GM18909 (cell line): ENCODE measurements around the gene HOXA3.

Source experiments
- ATAC-seq: cut with Tn5 transposase; IDR thresholded peaks from one replicate; pipeline ENCODE4 v1.9.1; 2021; ENCODE audit warnings: mild to moderate bottlenecking; ENCODE audit not compliant: unreplicated experiment, poor library complexity

The HOXA3 gene

GRCh38 chr7:27179503-27180430 is 27.4 kb upstream of the HOXA3 start:
- no peak for ATAC-seq

- ATAC-seq, result no peak
Measured at GRCh38 chr7:27179030-27179429, 26.6 kb upstream of the HOXA3 start.

DNA sequence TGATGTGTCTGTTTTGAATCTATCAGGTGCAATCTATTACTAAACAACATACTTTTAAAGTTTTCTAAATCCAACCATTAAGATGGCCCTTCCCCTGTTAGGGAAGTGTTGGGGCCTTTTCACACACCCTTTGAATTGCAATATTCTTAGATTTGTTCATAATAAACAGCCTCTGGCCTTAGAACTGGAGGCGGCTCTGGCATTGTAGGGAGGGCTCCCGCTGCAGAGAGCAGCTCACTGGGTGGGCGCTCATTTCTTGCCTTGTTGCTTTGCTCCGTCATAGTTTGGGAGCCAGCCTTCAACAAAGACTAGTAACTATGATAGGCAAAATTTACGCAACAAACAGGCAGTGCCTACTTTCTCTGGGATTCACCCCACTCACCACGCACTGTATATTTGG is 26.0 kb upstream of the HOXA3 start:
- no peak for ATAC-seq

DNA sequence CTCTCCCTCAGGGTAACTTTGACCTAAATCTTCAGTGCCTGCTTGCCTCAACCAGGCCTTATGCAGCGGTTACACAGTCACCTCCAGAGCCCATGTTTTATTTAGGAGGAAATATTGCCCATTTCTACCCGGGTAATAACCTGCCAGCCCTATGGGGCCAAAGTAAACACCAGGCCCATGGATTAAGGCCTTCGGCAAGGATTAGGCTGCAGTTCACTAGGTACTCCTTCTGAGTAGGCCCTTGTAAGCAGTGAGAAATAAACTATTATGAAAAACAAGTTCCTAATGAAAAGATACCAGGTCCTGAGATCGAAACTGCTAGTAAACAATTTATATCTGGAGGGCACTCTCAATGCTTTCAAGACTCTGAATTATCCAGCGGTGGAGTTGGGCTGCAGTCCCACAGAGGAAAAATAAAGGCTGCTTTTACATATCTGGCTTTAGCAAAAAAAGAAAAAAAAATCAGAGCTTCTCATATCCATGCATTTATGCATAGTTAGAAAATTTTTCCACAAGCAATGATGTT is 25.5 kb upstream of the HOXA3 start:
- ATAC-seq, result no peak

DNA sequence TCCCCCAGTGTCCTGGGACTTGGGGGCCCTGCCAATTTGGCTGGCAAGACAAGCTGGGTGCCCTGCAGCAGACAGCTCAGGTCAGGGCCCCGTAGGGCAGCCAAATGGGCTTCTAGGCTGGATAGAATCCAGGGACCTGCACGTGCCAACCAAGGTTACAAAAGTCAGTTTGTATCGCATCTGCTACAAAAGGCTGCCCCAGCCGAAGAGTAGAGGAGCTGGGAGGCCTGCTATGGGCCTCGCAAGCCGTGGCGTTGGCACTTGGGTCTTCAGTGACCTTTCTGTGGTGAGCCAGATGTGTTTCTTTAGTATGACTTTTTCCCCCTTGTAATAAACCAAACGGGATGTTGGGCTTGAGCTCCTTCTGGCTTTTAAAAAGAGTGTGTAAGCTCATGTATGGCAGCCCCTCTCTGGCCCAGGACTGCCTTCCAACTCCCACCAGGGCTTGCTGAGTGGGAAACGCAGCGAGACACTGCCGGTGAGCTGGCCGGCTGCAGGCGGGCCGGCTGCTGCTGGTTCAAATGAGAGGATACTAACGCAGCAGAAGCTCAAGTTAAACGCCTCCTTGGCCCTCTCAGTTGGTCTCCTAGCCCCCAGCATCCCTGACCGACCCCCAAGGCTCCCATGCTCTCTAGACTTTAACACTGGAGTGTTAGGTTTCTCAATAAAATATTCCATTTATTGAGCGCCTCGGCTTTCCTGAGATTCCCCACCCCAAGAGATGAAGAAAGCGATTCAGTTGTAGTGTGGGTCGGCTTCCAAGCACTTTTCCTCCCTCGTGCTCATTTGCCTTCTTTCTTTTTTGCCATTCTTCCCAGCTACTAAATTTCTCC is 24.8 kb upstream of the HOXA3 start:
- no peak for ATAC-seq

DNA sequence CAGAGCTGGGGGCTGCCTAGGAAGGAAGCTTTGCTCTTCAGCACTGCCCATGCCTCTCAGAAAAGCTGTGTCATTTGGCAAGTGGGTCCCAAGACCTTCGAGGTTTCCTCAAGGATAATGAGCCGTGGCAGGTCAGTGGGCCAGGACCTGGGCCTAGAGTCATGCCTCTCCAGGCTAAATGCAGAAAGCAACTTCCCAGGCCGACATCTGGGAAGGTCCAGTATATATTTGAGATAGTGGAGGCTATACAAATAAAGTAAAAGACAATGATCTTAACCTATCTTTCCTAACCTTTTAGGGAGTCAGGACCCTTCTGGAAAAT is 24.1 kb upstream of the HOXA3 start:
- ATAC-seq, result no peak

GRCh38 chr7:27175626-27176523 is 23.5 kb upstream of the HOXA3 start:
- ATAC-seq, result no peak

GRCh38 chr7:27174874-27175625 is 22.7 kb upstream of the HOXA3 start:
- ATAC-seq, result no peak

DNA sequence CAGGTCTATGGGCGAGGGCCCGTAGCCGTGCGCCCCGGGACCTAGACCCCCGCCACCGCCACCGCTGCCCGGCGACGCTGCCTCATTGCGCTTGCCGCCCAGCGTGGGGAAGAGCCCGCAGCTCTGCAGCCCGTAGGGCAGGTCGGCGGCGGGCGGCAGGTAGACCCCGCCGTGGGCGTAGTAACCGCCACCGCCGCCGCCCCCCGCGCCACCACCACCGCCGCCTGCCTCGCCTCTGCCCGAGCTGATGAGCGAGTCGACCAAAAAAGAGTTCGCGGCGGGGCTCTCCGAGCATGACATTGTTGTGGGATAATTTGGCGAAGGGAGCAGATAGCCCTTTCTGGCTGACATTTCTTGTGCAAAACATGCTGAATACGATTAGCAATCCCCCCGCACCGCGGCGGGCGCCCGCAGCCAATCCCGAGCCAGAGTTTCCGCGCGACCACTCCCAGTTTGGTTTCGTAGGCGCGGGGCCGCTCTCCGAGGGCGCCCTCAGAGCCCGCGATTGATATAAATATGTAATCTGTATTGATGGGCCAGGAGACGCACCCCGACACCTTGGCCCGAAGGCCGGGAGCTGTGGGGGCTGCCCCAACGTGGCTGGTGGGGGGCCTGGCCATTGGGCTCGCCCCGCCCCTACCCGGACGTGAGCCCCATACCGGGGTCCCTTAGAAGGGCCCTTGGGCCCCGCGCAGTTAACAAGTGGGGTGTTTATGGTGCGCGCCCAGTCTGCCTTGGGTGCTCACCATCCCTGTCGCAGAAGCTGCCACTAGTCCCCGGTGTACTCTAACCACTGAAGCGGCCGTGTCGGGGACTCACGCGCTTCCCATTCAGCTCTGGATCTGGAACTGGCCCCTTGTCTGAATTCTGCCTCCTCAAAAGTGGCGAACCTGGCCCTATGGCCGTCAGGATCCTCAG is 21.8 kb upstream of the HOXA3 start, which contains the start of gene HOXA10:
HOXA10 (minus strand) TSS at position 365 of the 918 bp plus-strand sequence; CDS start at position 351, 14 bp downstream.
- no peak for ATAC-seq

DNA sequence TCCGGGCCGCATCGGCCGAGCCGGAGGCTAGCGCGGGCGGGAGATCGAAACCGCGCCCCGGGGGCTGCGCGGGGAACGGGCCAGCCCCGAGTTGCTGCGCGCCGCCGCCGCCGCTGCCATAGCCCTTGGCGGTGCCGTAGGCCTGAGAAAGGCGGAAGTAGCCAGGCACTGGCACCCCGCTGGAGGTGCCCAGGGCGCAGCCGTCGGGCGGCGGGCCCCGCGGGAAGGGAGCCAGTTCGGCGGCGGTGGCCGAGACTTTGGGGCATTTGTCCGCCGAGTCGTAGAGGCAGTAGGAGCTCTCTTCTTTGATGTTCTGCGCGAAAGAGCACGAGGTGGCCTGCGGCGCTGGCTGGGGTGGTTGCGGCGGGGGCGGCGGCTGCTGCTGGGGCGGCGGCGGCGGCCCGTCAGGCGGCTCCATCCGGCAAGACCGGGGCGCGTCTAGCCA is 21.1 kb upstream of the HOXA3 start:
- ATAC-seq, result no peak

GRCh38 chr7:27172823-27173510 is 20.6 kb upstream of the HOXA3 start:
- no peak for ATAC-seq

DNA sequence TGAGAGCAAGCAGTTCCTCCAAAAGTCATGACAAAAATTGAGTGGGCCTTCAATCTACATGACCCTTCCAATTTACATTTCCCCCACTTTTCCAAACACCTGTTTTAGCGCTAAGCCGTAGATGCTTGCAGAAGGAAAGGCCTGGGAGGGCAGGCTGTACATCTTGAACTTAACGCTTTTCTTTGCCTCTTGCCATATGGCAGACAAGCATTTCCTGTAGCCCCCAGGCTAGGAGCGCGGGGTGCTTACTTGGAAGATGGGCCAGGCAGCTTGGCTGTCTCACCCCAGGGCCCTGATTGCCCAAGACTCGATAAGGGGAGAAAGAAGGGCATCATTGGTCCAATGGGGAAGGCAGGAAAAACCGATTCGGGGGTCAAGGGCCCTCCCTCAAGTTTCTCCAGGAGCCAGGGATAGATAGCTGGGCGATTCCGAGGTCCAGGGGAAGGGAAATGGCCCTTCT is 20.0 kb upstream of the HOXA3 start:
- no peak for ATAC-seq

GRCh38 chr7:27171637-27172314 is 19.4 kb upstream of the HOXA3 start:
- no peak for ATAC-seq

DNA sequence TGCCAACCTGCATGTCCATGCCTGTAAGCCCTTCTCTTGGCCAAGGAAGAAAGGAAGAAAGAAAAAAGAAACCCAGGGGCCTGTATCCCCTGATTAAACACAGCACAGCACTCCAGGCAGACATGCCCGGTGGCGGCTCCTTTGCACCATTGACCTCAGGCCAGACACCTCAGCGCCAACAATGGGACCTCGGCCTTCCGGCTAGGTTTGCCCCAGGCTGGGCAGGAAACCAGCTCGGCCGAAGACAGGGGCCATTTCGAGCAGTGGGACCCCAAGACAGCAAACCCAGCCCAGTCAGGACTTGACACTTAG is 18.9 kb upstream of the HOXA3 start:
- no peak for ATAC-seq

DNA sequence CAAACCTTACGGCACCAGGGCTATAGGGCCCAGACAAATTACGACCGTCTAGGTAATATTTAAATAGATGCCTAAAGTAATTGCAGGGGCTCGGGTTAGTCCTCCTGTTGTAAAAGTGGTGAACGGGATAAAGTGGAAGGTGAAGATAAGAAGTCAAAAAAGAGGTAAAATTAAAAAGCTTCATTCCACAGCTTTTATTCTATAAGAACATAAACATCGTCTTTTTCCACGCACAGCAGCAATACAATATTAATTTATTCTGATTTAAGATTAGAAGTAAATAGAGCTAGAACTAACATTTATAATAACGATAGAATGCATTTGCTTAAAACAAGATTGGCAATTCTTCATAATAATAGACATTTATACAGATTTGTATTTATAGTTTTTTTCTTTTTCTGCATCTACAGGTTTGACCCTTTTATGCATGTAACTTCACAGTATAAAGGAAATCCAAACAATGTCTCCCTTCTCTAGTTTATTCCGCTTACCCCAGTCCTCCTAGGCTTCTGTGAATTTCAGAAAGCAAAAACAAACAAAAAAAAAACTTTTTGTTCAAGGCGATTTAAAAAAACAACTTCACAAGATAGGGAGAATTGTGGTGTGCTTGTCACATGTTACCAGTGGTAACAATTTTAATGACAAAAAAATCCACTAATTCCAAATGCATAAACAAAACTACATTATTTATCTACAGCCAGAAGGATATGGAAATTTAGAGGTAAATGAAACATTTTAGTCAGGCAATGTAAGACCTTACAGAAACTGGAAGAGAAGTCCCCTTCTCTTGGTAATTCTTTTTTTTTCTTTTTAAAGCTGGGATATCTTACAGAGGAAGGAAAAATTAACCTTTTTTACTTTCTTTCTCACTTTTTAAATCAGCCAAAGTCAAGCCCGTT is 18.3 kb upstream of the HOXA3 start:
- no peak for ATAC-seq

DNA sequence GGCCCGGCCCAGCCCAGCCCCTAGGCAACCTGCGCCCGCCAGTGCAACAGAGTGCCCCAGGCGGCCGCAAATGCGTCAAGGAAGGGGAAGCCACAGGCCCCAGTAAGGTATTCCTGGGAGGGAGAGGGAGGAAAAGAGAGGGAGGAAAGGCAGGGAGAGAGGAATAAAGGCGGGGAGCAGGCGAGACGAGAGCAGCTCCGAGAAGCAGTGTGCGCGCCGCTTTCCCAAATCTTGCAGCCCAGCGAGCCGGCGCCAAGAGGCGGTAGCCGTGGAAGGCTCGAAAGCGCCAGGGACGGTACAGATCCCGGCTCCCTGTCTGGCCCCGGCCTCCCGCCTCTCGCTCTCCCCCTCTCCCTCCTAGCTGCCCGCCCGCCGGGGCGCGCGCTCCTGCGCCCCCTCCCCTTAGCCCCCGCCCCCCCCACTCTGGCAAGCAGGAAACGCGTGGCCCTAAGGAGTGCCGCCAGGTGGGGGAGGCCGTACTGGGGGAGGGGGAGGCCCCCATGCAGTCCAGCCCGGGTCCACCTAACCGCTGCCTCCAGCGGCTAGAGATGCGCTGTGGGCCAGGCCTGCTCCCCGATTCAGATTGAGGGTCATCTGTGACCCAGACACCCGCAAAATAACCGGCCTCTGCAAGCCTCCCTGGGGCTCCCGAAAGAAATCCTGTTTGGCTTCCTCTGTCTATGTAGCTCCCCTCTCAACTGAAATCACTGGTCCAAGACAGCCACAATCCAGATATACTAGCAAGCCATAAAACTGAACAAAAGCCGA is 17.5 kb upstream of the HOXA3 start:
- ATAC-seq, result no peak
